Measurements from ENCODE around the gene TLR6. TPM values are rescaled to one million over a fixed set of nuclear protein-coding genes. Genes with fewer than 3 reads are reported as not detected.

The TLR6 gene
- total and polyA plus RNA-seq, 10 of the 15 experiments (the other 5 are each of a cell fraction or from before 2014, with no cell fraction given): 1.1 to 49.4 (median 12.5) TPM

- no peaks in the 10 kb centered on the region for H4K20me1 ChIP-seq (ENCODE audit: control insufficient read depth, insufficient read depth)
- ChIA-PET SMC1A (ENCODE audit: uncharacterized antibody, unreplicated experiment) (interaction anchor here (1.3 to 3.7 kb wide), 5 partner anchors 10 to 105 kb away, joined by 3 to 27 read pairs (median 8); partner anchors contain the start of gene TLR10), POLR2A (interaction anchor here (0.8 to 1.1 kb wide), 2 partner anchors 18 to 105 kb away, joined by 3 read pairs; no protein-coding TSS in a partner anchor), CTCF (interaction anchor here (1.0 to 3.7 kb wide), 6 partner anchors 10 to 106 kb away, joined by 3 to 34 read pairs (median 6); partner anchors contain the start of genes TLR10 and TLR6), RAD21 (ENCODE audit: unreplicated experiment) (interaction anchor here (1.3 to 3.6 kb wide), 5 partner anchors 23 to 106 kb away, joined by 3 to 18 read pairs (median 9); partner anchors contain the start of gene TLR10)
- no peaks in the 10 kb centered on the region for H3K27me3 ChIP-seq (replicated peaks in 1 of 2; ENCODE audit: control insufficient read depth in 2 of 2, insufficient read depth in 2 of 2, low read length in 1 of 2)
- no peak for FAIRE-seq
- DNase-seq (ENCODE audit: low read depth, low spot score): no peak
- no peak overlapping the region for H3K27ac ChIP-seq (ENCODE audit: control insufficient read depth, insufficient read depth)
- H3K4me2 ChIP-seq (ENCODE audit: control insufficient read depth, insufficient read depth): no peak overlapping the region
- H3K9me3 ChIP-seq (replicated peaks; ENCODE audit: control insufficient read depth, insufficient read depth, low read length): no peaks in the 10 kb centered on the region
- peak overlapping the region; percentile 18; the same call in 1 of the 2 replicates for H2AFZ ChIP-seq (ENCODE audit: control insufficient read depth, low read depth, low read length)
- no peaks in the 10 kb centered on the region for H3K36me3 ChIP-seq (ENCODE audit: control insufficient read depth in 2 of 2, insufficient read depth in 2 of 2, low read length in 1 of 2)
- H3K79me2 ChIP-seq (ENCODE audit: control insufficient read depth, insufficient read depth, low read length): peaks cover 2% of the 10 kb centered on the region; the same call in 1 of the 2 replicates
- no peak overlapping the region for H3K4me3 ChIP-seq
- peaks cover 7% of the 10 kb centered on the region for H3K4me1 ChIP-seq (ENCODE audit: control insufficient read depth, insufficient read depth, low read length)
- H3K9ac ChIP-seq (ENCODE audit: control insufficient read depth, insufficient read depth, low read length): no peak overlapping the region
- in situ Hi-C loops (cut with MboI): loop anchor here (10.0 to 25.0 kb wide), 3 partner anchors 553 to 801 kb away; no protein-coding TSS in a partner anchor
- intact Hi-C loops (cut with micrococcal nuclease; ENCODE audit: unreplicated experiment): no loop called here
- 73% methylated on average over 6 of the region's 6 CpGs for WGBS (ENCODE audit: insufficient coverage, insufficient replicate concordance, low lambda C conversion rate, missing lambda C conversion rate)
- BruUV-seq (replicated peaks): no TSS peak
- ATAC-seq: no peak
- no peak for TF ChIP-seq PML (IDR thresholded peaks at IDR 0.05; ENCODE audit: low read length)
- TF ChIP-seq SIX5 (IDR thresholded peaks at IDR 0.05; ENCODE audit: low read depth, low read length, severe bottlenecking): no peak
- no peak for TF ChIP-seq TBL1XR1 (IDR thresholded peaks at IDR 0.05; ENCODE audit: low read depth, low read length)
- TF ChIP-seq FOS (IDR thresholded peaks at IDR 0.05; ENCODE audit: borderline replicate concordance, extremely low read depth, insufficient read length): no peak
- TF ChIP-seq EP300 (IDR thresholded peaks at IDR 0.05; ENCODE audit: borderline replicate concordance in 1 of 2, control insufficient read depth in 1 of 2, low read depth in 2 of 2, low read length in 2 of 2): no peak
- no peak for TF ChIP-seq IRF4 (IDR thresholded peaks at IDR 0.05; ENCODE audit: low read depth, low read length)
- TF ChIP-seq TCF3 (IDR thresholded peaks at IDR 0.05; ENCODE audit: borderline replicate concordance, insufficient read depth, low read depth, low read length): no peak
- TF ChIP-seq RCOR1 (conservative IDR thresholded peaks at IDR 0.05; ENCODE audit: low read depth, low read length): no peak
- no peak for TF ChIP-seq ETV6 (conservative IDR thresholded peaks at IDR 0.05 in 1 of 2, IDR thresholded peaks at IDR 0.05 in 1 of 2; ENCODE audit: borderline replicate concordance in 1 of 2, low read depth in 1 of 2)
- no peak for TF ChIP-seq PBX3 (IDR thresholded peaks at IDR 0.05; ENCODE audit: insufficient replicate concordance, low read depth, low read length)
- no peak for TF ChIP-seq EZH2 (IDR thresholded peaks at IDR 0.05; ENCODE audit: borderline replicate concordance, control insufficient read depth, low read depth, low read length)
- TF ChIP-seq PRDM15 (CRISPR knock-in tag; IDR thresholded peaks at IDR 0.05): no peak
- no peak for TF ChIP-seq E2F8 (IDR thresholded peaks at IDR 0.05; ENCODE audit: low read depth, partially characterized antibody)
- no peak for TF ChIP-seq STAT1 (conservative IDR thresholded peaks at IDR 0.05)
- no peak for TF ChIP-seq SUPT20H (IDR thresholded peaks at IDR 0.05; ENCODE audit: borderline replicate concordance, control insufficient read depth, low read depth, low read length)
Observed at GRCh38 chr4:38865445-38865844, 8.8 kb upstream of the TLR6 start.
